Keratinocyte (primary cell): ENCODE measurements around the gene LDLRAD4. TPM values are rescaled to one million over a fixed set of nuclear protein-coding genes. Genes with fewer than 3 reads are reported as not detected.

Experiments
- DNase-seq: peaks from one replicate; pipeline ENCODE4 v3.0.0-alpha.2; 2011; ENCODE audit warnings: low read depth, missing footprints, low spot score
- FAIRE-seq: peaks from 2 replicates; lab custom pipeline; 2011; peaks lifted over from hg19 to GRCh38; lab: Jason Lieb, UNC
- H2AFZ ChIP-seq: 2 replicates; pipeline ENCODE4 v1.6.0; 2012; ENCODE audit warnings: low read length, control low read depth, inconsistent platforms; ENCODE audit not compliant: control insufficient read depth
- H3K27ac ChIP-seq: 2 replicates; pipeline ENCODE4 v1.5.1; 2011; ENCODE audit warnings: low read length; ENCODE audit not compliant: control insufficient read depth, insufficient read depth
- H3K27me3 ChIP-seq: 3 replicates; pipeline ENCODE4 v1.6.0; 2011; ENCODE audit warnings: low read length; ENCODE audit not compliant: control insufficient read depth, insufficient read depth; ENCODE audit errors: extremely low read depth
- H3K36me3 ChIP-seq, 2 experiments: 2 replicates in 1 of 2; 3 replicates in 1 of 2; pipeline ENCODE4 v1.5.1; 2011; ENCODE audit warnings: low read length in 2 of 2, mild to moderate bottlenecking in 1 of 2; ENCODE audit not compliant: control insufficient read depth in 2 of 2, insufficient read depth in 2 of 2; ENCODE audit errors: extremely low read depth in 1 of 2
- H3K4me1 ChIP-seq: 3 replicates; pipeline ENCODE4 v1.5.1; 2011; ENCODE audit warnings: low read length; ENCODE audit not compliant: control insufficient read depth, insufficient read depth; ENCODE audit errors: extremely low read depth
- H3K4me2 ChIP-seq: 3 replicates; pipeline ENCODE4 v1.6.0; 2011; ENCODE audit warnings: low read depth, low read length; ENCODE audit not compliant: control insufficient read depth, insufficient read depth; ENCODE audit errors: extremely low read depth
- H3K4me3 ChIP-seq, 3 experiments: fragments of 200-600 bp in 1 of 3; sonication (generic) in 1 of 3; 2 replicates in 2 of 3; 3 replicates in 1 of 3; pipeline ENCODE4 v1.5.1; 2011 to 2016; ENCODE audit warnings: low read length in 3 of 3, mild to moderate bottlenecking in 3 of 3, control low read depth in 2 of 3, inconsistent platforms in 1 of 3, low read depth in 1 of 3, mixed read lengths in 1 of 3, mixed run types in 1 of 3, moderate library complexity in 1 of 3; ENCODE audit not compliant: control insufficient read depth in 2 of 3, insufficient read depth in 2 of 3; ENCODE audit errors: extremely low read depth in 1 of 3
- H3K79me2 ChIP-seq: 2 replicates; pipeline ENCODE4 v1.6.0; 2012; ENCODE audit warnings: low read length; ENCODE audit not compliant: control insufficient read depth, insufficient read depth
- H3K9ac ChIP-seq: 3 replicates; pipeline ENCODE4 v1.6.0; 2011; ENCODE audit warnings: low read length; ENCODE audit not compliant: control insufficient read depth, insufficient read depth; ENCODE audit errors: extremely low read depth
- H3K9me1 ChIP-seq: 3 replicates; pipeline ENCODE4 v1.6.0; 2011; ENCODE audit warnings: low read length; ENCODE audit not compliant: control insufficient read depth, insufficient read depth; ENCODE audit errors: extremely low read depth
- H3K9me3 ChIP-seq: 2 replicates; pipeline ENCODE4 v1.5.1; 2012; ENCODE audit warnings: low read depth, low read length; ENCODE audit not compliant: control insufficient read depth
- H4K20me1 ChIP-seq: 3 replicates; pipeline ENCODE4 v1.6.0; 2011; ENCODE audit warnings: low read length; ENCODE audit not compliant: control insufficient read depth, insufficient read depth; ENCODE audit errors: extremely low read depth
- CTCF ChIP-seq, 3 experiments: IDR thresholded peaks in 1 of 3; conservative IDR thresholded peaks in 1 of 3; optimal IDR thresholded peaks in 1 of 3; 2 replicates in 2 of 3; 3 replicates in 1 of 3; pipeline versions ENCODE3 to v1.5.1; 2011; ENCODE audit warnings: low read length in 3 of 3, mild to moderate bottlenecking in 3 of 3, moderate library complexity in 2 of 3, control low read depth in 1 of 3, inconsistent platforms in 1 of 3; ENCODE audit not compliant: insufficient read depth in 2 of 3; ENCODE audit errors: extremely low read depth in 1 of 3
- EZH2 ChIP-seq: IDR thresholded peaks from one replicate; pipeline ENCODE4 v1.6.1; 2012; ENCODE audit warnings: inconsistent platforms, mild to moderate bottlenecking, low read length, moderate library complexity
- dilution Hi-C: fragments of 300-500 bp; cut with MboI; formaldehyde crosslinking; loops from one replicate; pipeline ENCODE4 v1.7.0; 2020; ENCODE audit warnings: low sequenced_read_pairs; ENCODE audit not compliant: extremely low pct_ligation_motif_present
- polyA plus RNA-seq, 5 experiments: library from polyadenylated mRNA; depleted of rRNA in 3 of 5; stranded (reverse) in 3 of 5; stranded (forward) in 1 of 5; unstranded in 1 of 5; fragments of >200 nt; gene quantifications; 1 replicate in 1 of 5; 2 replicates in 3 of 5; 3 replicates in 1 of 5; pipeline versions ENCODE4 v1.2.1 to v1.2.3, GENCODE V29; 2011 to 2012; ENCODE audit warnings: missing spikeins in 2 of 5, low read depth in 1 of 5, low replicate concordance in 1 of 5

The LDLRAD4 gene
- polyA plus RNA-seq, 1 donor (not counting 4 experiments of a cell fraction or from before 2014, with no cell fraction given): not detected

DNA sequence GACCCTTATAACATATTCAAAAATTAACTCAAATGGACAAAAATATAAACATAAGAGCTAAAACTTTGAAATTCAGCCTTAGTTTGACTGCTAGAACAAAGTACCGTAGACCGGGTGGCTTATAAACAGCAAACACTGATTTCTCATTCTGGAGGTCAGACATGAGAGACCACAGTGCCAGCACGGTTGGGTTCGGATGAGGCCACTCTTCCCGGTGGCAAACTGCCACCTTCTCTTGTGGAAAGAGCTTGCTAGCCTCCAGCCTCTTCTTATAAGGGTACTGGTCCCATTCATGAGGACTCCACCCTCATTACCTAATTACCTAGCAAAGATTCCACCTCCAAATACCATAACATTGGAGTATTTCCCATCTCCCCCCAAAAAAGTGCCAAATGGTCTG is 416.5 kb downstream of the LDLRAD4 start:
- FAIRE-seq (no peak), DNase-seq (no peak)
- H3K27me3 ChIP-seq: peaks cover 2% of the 10 kb centered on the region
- H3K27ac ChIP-seq: no peak overlapping the region
- H3K9ac ChIP-seq: no peak overlapping the region
- H3K36me3 ChIP-seq: no peaks in the 10 kb centered on the region
- no peak overlapping the region for H3K4me2 ChIP-seq
- H3K4me1 ChIP-seq: no peaks in the 10 kb centered on the region
- no peaks in the 10 kb centered on the region for H3K9me1 ChIP-seq
- no peak overlapping the region for H2AFZ ChIP-seq
- H3K9me3 ChIP-seq: no peaks in the 10 kb centered on the region
- dilution Hi-C loops: loop anchor here (25.0 kb wide), 1 partner anchor 423 kb away; the partner anchor contains the start of gene LDLRAD4
- H4K20me1 ChIP-seq: no peaks in the 10 kb centered on the region
- TF ChIP-seq EZH2 (no peak), CTCF (optimal IDR thresholded peaks at IDR 0.05 in 1 of 3, IDR thresholded peaks at IDR 0.05 in 1 of 3, conservative IDR thresholded peaks at IDR 0.05 in 1 of 3; ENCODE audit: extremely low read depth in 1 of 3, insufficient read depth in 2 of 3, low read length in 3 of 3) (no peak)
- no peak overlapping the region for H3K4me3 ChIP-seq
- H3K79me2 ChIP-seq: no peaks in the 10 kb centered on the region

GRCh38 chr18:13638719-13639595 is 420.4 kb downstream of the LDLRAD4 start:
- Histone ChIP-seq H3K4me2 (no peak overlapping the region), H3K9me1 (no peaks in the 10 kb centered on the region), H3K4me1 (peaks cover 2% of the 10 kb centered on the region), H3K79me2 (no peaks in the 10 kb centered on the region), H4K20me1 (no peaks in the 10 kb centered on the region), H3K27ac (no peak overlapping the region), H2AFZ (no peak overlapping the region), H3K9me3 (no peaks in the 10 kb centered on the region), H3K9ac (no peak overlapping the region), H3K36me3 (no peaks in the 10 kb centered on the region), H3K27me3 (peaks cover 22% of the 10 kb centered on the region), H3K4me3 (no peak overlapping the region)
- dilution Hi-C loops: loop anchor here (25.0 kb wide), 1 partner anchor 427 kb away; the partner anchor contains the start of gene LDLRAD4
- DNase-seq: no peak
- no peak for FAIRE-seq
- TF ChIP-seq EZH2: no peak
- TF ChIP-seq CTCF (optimal IDR thresholded peaks at IDR 0.05 in 1 of 3, IDR thresholded peaks at IDR 0.05 in 1 of 3, conservative IDR thresholded peaks at IDR 0.05 in 1 of 3; ENCODE audit: extremely low read depth in 1 of 3, insufficient read depth in 2 of 3, low read length in 3 of 3): no peak
